ENCODE measurements around the gene ST6GAL1. TPM values are rescaled to one million over a fixed set of nuclear protein-coding genes. Genes with fewer than 3 reads are reported as not detected.

ST6GAL1 gene
- total RNA-seq, 1 experiment from 2014 or later, result 25.6 TPM

DNA sequence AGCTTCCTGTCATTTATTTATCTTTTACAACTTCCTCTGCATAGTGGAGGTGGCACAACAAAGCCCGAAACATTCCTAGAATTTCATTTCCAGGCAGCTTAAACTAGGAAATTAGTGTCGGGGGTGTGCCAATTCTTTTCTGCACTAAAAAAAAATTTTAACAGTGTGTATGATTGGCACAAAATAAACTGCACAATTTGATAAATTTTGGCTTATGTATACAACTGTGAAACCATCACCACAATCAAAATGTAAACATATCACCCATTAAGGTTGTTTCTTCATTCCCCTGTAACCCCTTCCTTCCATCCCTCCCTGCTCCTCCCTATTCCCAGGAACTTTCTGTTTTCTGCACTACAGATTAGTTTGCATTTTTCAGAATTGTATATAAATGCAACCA is 154.3 kb downstream of the ST6GAL1 start:
- Histone ChIP-seq H4K20me1 (ENCODE audit: insufficient read depth) (no peaks in the 10 kb centered on the region), H3K36me3 (ENCODE audit: low read depth) (no peaks in the 10 kb centered on the region), H3F3A (ENCODE audit: insufficient read depth, low read depth) (no peaks in the 10 kb centered on the region), H3K27ac (no peak overlapping the region), H3K27me3 (ENCODE audit: insufficient read depth, low read depth) (no peaks in the 10 kb centered on the region), H3K79me2 (ENCODE audit: low read depth) (no peaks in the 10 kb centered on the region), H3K9me2 (ENCODE audit: insufficient read depth) (no peaks in the 10 kb centered on the region), H3K4me2 (no peak overlapping the region), H3K4me1 (replicated peaks; ENCODE audit: insufficient read depth) (no peaks in the 10 kb centered on the region), H3K4me3 (no peak overlapping the region), H2AFZ (no peak overlapping the region), H3K9me3 (ENCODE audit: insufficient read depth, low read depth) (peaks cover 7% of the 10 kb centered on the region; the same call in 1 of the 2 replicates)
- intact Hi-C loops (cut with micrococcal nuclease; ENCODE audit: unreplicated experiment), result no loop called here
- TF ChIP-seq, protein P1, sequence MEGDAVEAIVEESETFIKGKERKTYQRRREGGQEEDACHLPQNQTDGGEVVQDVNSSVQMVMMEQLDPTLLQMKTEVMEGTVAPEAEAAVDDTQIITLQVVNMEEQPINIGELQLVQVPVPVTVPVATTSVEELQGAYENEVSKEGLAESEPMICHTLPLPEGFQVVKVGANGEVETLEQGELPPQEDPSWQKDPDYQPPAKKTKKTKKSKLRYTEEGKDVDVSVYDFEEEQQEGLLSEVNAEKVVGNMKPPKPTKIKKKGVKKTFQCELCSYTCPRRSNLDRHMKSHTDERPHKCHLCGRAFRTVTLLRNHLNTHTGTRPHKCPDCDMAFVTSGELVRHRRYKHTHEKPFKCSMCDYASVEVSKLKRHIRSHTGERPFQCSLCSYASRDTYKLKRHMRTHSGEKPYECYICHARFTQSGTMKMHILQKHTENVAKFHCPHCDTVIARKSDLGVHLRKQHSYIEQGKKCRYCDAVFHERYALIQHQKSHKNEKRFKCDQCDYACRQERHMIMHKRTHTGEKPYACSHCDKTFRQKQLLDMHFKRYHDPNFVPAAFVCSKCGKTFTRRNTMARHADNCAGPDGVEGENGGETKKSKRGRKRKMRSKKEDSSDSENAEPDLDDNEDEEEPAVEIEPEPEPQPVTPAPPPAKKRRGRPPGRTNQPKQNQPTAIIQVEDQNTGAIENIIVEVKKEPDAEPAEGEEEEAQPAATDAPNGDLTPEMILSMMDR (conservative IDR thresholded peaks at IDR 0.05), result no peak
- TF ChIP-seq EZH2 (IDR thresholded peaks at IDR 0.05; ENCODE audit: low read depth), result no peak
- BruUV-seq (replicated peaks), result no TSS peak
- ChIA-PET POLR2A (ENCODE audit: unreplicated experiment) (no interaction called here), CTCF (no interaction called here)
- DNase-seq, result no peak

DNA sequence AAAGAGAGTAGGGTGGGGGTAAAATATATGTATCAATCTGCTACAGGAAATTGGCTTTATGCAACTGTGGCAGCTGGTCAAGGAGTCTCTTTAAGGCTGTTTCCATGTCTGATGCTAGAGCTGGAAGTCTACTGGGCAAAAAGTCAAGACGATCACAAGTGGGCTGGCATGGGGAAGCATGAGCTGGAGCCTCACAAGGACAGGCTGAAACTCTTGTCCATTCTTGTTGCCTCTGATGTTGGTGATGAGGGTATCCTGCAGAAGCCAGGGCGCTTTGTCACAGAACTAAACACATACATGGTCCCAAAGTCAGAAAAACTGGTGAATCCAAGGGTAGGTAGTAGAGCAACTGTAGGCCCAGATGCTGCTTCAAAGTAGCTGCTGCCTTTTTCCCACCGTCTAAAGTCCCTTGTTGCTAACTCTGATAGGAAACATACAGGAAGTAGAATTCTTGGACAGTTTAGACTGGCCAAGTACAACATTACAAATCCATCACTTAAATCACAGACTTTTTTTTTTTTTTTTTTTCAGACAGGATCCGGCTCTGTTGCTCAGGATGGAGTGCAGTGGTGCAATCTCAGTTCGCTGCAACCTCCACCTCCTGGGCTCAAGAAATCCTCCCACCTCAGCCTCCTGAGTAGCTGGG is 154.8 kb downstream of the ST6GAL1 start:
- Histone ChIP-seq H4K20me1 (ENCODE audit: insufficient read depth) (no peaks in the 10 kb centered on the region), H3K27ac (no peak overlapping the region), H3K4me2 (no peak overlapping the region), H3K4me1 (replicated peaks; ENCODE audit: insufficient read depth) (no peaks in the 10 kb centered on the region), H2AFZ (no peak overlapping the region), H3K9me2 (ENCODE audit: insufficient read depth) (no peaks in the 10 kb centered on the region), H3K79me2 (ENCODE audit: low read depth) (no peaks in the 10 kb centered on the region), H3K27me3 (ENCODE audit: insufficient read depth, low read depth) (no peaks in the 10 kb centered on the region), H3K4me3 (no peak overlapping the region), H3F3A (ENCODE audit: insufficient read depth, low read depth) (no peaks in the 10 kb centered on the region), H3K9me3 (ENCODE audit: insufficient read depth, low read depth) (peaks cover 7% of the 10 kb centered on the region; the same call in 1 of the 2 replicates), H3K36me3 (ENCODE audit: low read depth) (no peaks in the 10 kb centered on the region)
- intact Hi-C loops (cut with micrococcal nuclease; ENCODE audit: unreplicated experiment), result no loop called here
- TF ChIP-seq, protein P1 (conservative IDR thresholded peaks at IDR 0.05), result no peak
- no TSS peak for BruUV-seq (replicated peaks)
- CTCF ChIA-PET, result no interaction called here
- POLR2A ChIA-PET (ENCODE audit: unreplicated experiment), result no interaction called here
- DNase-seq, result no peak

- TF ChIP-seq, protein P1 (conservative IDR thresholded peaks at IDR 0.05), result no peak
- TF ChIP-seq EZH2 (IDR thresholded peaks at IDR 0.05; ENCODE audit: low read depth), result no peak
- intact Hi-C loops (cut with micrococcal nuclease; ENCODE audit: unreplicated experiment), result no loop called here
- Histone ChIP-seq H2AFZ (no peak overlapping the region), H3K4me2 (no peak overlapping the region), H3F3A (ENCODE audit: insufficient read depth, low read depth) (no peaks in the 10 kb centered on the region), H3K4me1 (replicated peaks; ENCODE audit: insufficient read depth) (no peaks in the 10 kb centered on the region), H3K27ac (no peak overlapping the region), H3K4me3 (no peak overlapping the region), H3K9me3 (ENCODE audit: insufficient read depth, low read depth) (peaks cover 11% of the 10 kb centered on the region), H3K79me2 (ENCODE audit: low read depth) (no peaks in the 10 kb centered on the region), H3K27me3 (ENCODE audit: insufficient read depth, low read depth) (no peaks in the 10 kb centered on the region), H4K20me1 (ENCODE audit: insufficient read depth) (no peaks in the 10 kb centered on the region), H3K9me2 (ENCODE audit: insufficient read depth) (peaks cover 4% of the 10 kb centered on the region; the same call in 1 of the 2 replicates), H3K36me3 (ENCODE audit: low read depth) (no peaks in the 10 kb centered on the region)
- no TSS peak for BruUV-seq (replicated peaks)
- ChIA-PET CTCF (interaction anchor here (0.7 kb wide), 1 partner anchor 128 kb away, joined by 3 read pairs; no protein-coding TSS in a partner anchor), POLR2A (ENCODE audit: unreplicated experiment) (no interaction called here)
- DNase-seq, result no peak
Observed at GRCh38 chr3:187085933-187086332, 155.6 kb downstream of the ST6GAL1 start.

Measured in PC-9 (cell line).